OCI-LY7 (cell line): ENCODE results near the gene FAM9B.

Experiments
- EZH2phosphoT487 ChIP-seq: fragments of 200-600 bp; sonication (generic); IDR thresholded peaks from 2 replicates; pipeline ENCODE4 v1.6.1; 2018; ENCODE audit warnings: low read depth, borderline replicate concordance, mild to moderate bottlenecking, mixed run types, antibody characterized with exemption, low read length, moderate library complexity, mixed read lengths
- TF ChIP-seq, protein P1 (sequence below): fragments of 200-600 bp; sonication (generic); conservative IDR thresholded peaks from 2 replicates; pipeline ENCODE4 v1.5.1; 2014; ENCODE audit warnings: mild to moderate bottlenecking, antibody characterized with exemption, low read length, moderate library complexity, mixed read lengths

- TF ChIP-seq, protein P1, sequence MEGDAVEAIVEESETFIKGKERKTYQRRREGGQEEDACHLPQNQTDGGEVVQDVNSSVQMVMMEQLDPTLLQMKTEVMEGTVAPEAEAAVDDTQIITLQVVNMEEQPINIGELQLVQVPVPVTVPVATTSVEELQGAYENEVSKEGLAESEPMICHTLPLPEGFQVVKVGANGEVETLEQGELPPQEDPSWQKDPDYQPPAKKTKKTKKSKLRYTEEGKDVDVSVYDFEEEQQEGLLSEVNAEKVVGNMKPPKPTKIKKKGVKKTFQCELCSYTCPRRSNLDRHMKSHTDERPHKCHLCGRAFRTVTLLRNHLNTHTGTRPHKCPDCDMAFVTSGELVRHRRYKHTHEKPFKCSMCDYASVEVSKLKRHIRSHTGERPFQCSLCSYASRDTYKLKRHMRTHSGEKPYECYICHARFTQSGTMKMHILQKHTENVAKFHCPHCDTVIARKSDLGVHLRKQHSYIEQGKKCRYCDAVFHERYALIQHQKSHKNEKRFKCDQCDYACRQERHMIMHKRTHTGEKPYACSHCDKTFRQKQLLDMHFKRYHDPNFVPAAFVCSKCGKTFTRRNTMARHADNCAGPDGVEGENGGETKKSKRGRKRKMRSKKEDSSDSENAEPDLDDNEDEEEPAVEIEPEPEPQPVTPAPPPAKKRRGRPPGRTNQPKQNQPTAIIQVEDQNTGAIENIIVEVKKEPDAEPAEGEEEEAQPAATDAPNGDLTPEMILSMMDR, result no peak
- TF ChIP-seq EZH2phosphoT487, result no peak
Measured at GRCh38 chrX:9052081-9052480, 18.2 kb upstream of the FAM9B start.
